NCI-H1092 (cell line): ENCODE measurements around the gene CTNNA3.
"Not testable (repeated sequence)": the region's sequence is repeated elsewhere in the genome, so short reads cannot be mapped to it uniquely, and the experiment has no call there.

Experiments used
- DNase-seq: peaks from one replicate; lab custom pipeline; 2025; lab: John Stamatoyannopoulos, UW

CTNNA3 gene

GRCh38 chr10:67506083-67506756 is 189.8 kb downstream of the CTNNA3 start:
- no peak for DNase-seq

- DNase-seq = no peak
Observed at GRCh38 chr10:67492317-67493019, 203.5 kb downstream of the CTNNA3 start.

DNA sequence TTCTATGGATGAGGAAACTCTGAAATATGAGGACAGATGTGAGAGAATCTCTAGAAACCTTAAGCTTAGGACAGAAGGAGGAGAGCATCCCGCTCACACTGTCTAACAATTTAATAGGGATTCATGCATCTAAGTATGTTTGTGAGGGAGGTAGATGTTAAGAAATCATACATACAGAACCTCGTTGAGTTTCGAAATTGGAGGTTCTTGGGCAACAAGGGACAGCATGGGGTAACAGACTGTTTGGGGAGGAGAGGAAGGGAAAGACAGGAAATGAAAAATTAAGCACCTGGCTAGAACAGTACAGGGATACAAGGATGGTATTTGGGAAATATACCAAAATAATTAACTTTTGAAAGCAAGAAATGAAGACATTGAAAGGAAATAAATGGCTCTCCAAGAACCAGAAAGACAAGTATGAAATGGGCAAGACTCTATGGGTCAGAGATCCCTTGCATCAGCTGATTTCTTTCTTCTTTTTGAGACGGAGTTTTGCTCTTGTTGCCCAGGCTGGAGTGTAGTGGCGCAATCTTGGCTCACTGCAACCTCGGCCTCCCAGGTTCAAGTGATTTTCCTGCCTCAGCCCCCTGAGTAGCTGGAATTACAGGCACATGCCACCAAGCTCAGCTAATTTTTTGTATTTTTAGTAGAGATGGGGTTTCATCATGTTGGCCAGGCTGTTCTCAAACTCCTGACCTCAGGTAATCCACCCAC is 207.9 kb downstream of the CTNNA3 start:
- no peak for DNase-seq

GRCh38 chr10:67487199-67487598 is 208.8 kb downstream of the CTNNA3 start:
- no peak for DNase-seq

DNA sequence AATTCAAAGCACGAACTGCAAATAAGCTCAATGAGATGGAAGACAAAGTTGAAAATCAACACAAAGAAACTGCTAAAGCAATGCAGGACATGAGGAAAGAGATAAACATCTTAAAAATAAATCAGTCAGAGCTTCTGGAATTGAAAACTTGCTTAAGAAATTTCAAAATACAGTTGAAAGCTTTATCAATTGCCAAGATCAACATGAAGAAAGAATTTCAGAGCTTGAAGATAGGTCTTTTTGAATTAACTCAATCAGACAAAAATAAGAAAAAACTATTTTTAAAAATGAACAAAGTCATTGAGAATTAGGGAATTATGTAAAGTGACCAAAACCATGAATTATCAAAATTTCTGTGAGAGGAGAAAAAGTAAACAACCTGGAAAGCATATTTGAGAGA is 218.1 kb downstream of the CTNNA3 start:
- DNase-seq = no peak

GRCh38 chr10:67476201-67476600 is 219.8 kb downstream of the CTNNA3 start:
- no peak for DNase-seq

GRCh38 chr10:67473850-67474633 is 222.0 kb downstream of the CTNNA3 start:
- no peak for DNase-seq

DNA sequence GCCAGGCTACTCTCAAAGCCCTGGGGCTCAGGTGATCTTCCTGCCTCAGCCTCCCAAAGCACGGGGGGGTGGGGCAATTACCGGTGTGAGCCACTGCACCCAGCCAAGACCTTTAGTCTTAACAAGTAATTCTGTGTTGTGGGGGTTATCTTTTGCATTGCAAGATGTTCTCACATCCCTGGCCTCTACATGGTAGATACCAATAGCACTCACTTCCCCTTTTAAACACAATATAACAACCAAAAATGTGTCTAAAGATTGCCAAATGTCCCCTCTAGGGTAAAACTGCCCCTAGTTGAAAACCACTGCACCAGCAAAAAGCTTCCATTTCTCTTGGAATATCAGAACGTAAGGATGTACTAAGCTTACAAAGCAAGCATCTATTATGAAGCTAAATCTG is 225.0 kb downstream of the CTNNA3 start:
- DNase-seq = no peak

DNA sequence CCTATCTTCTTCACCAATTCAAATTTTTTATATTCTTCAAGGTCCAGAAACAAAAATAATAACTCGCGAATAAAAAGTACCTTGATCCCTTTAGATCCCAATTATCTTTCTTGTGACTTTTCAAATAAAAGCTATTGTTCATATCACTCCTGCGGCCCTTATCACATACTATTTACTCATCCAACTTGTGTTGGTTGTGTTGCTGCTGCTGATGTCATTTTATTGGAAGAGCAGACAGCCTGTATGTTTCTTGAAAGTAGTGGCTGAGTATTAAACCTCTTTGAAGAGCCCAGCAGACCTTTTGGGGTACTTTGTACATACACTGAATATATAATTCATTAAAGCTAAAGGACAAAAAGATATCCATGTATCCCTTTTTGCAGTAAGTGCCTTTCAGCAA is 231.7 kb downstream of the CTNNA3 start:
- no peak for DNase-seq

GRCh38 chr10:67452892-67453291 is 243.1 kb downstream of the CTNNA3 start:
- no peak for DNase-seq

DNA sequence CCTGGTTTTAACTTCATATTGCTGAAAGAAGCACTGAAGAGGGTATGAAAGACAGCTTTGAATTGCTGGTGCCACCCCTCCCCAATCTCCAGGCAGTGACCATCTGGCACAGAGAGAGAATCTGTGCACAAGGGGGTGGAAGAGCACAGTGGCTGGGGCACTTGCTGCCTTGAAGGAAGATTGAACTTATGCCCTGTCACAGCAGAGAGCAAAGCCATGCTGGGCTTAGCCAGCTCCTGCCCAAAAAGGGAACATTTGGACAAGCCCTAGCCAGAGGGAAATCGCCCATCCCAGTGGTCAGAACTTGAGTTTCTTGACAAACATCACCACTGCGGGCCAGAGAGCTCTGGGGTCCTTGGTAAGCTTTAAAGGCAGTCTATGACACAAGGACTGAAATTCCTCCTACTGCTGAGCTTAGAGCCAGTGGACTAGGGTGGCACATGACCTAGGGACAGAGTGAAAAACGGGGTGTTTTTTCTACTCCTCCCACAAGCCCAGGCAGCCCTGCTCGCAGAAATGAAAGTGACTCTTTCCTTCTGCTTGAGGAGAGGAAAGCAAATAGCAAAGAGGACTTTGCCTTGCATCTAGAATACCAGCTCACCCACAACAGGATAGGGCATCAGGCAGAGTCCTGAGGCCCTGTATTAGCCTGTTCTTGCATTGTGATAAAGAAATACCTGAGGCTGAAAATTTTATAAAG is 257.2 kb downstream of the CTNNA3 start:
- DNase-seq = no peak

DNA sequence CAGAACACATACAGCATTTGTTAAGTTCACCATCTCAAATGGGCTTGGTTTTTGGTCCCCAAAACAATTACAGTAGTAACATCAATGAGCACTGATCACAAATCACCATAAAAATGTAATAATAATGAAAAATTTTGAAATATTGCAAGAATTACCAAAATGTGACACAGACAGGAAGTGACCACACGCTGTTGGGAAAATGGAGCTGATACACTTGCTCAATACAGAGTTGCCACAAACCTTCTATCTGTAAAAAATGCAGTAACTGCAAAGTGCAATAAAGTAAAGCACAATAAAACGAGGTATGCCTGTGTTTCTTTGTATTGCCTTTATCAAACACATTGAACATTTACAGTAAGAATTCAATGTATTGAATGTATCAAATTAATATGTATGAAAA is 262.7 kb downstream of the CTNNA3 start:
- no peak for DNase-seq

- DNase-seq = no peak
Observed at GRCh38 chr10:67402620-67403019, 293.4 kb downstream of the CTNNA3 start.

DNA sequence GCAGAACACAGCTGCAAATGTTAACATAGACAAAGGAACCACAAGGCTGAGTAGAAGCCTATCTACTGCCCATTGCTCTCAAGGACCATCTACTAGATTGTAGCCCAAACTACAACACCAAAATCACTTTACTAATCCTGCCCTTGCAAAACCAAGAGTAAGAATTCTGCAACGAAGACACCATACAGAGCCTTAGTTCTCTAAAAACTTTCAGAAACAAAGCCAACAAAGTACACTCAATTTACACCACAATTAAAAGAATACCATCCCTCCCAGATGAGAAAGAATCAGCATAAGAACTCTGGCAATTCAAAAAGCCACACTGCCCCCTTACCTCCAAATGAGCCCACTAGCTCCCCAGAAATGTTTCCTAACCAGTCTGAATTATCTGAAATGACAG is 294.3 kb downstream of the CTNNA3 start:
- DNase-seq = no peak

DNA sequence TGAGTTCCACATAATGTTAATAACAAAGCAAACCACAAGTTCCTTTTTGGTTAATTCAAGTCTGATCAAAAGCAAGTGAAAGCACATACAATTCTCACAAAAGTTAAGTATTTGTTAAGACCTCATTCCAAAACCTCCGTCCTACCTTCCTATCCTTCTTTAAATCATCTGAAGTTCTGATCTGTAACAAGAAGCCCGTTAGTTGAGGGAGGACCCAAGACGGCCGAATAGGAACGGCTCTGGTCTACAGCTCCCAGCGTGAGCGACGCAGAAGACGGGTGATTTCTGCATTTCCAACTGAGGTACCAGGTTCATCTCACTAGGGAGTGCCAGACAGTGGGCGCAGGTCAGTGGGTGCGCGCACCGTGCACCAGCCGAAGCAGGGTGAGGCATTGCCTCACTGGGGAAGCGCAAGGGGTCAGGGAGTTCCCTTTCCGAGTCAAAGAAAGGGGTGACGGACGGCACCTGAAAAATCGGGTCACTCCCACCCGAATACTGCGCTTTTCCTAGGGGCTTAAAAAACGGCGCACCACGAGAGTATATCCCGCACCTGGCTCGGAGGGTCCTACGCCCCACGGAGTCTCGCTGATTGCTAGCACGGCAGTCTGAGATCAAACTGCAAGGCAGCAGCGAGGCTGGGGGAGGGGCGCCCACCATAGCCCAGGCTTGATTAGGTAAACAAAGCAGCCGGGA is 309.0 kb downstream of the CTNNA3 start:
- DNase-seq = not testable (repeated sequence)

GRCh38 chr10:67386260-67386659 is 309.7 kb downstream of the CTNNA3 start:
- DNase-seq = no peak

DNA sequence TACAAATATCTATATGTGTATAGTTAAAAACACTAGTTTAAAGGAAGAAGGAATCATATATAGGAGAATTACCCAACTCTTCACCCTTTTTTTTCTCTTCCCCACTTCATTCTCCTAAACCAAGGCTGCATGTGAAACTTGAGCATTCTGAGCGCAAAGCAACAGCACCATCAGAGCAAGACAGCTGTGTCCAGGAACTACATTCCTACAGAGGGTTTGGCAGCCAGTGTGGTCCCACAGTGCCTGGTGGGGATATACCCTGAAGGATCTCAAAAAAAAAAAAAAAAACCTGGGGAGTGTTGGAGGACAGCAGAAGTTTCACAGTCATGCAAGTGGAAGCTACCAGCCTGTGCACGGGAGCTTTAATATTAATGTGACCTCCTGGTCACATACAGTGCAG is 310.4 kb downstream of the CTNNA3 start:
- no peak for DNase-seq

DNA sequence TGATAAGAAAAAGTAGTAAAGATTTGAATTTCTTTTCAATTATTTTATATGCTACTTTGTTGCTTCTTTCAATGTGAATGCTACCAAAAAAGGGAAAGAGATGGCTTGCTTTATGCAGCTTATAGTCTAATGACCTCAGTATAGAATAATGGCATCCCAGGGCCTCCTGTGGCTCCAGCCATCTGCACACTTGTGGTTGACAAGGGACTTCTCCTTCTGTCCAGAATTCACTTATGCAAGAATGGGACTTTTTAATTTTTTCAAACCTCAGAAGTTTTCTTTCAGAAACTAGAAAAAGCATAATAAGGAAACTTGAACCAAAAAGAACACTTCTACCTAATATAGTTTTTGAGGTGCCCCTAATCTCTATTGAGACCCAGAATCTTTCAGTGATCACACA is 310.9 kb downstream of the CTNNA3 start:
- DNase-seq = no peak

- no peak for DNase-seq
Observed at GRCh38 chr10:67331121-67331910, 364.7 kb downstream of the CTNNA3 start.
